ENCODE data around the gene HSP90AB1. TPM values are rescaled to one million over a fixed set of nuclear protein-coding genes. Genes with fewer than 3 reads are reported as not detected.

Gene HSP90AB1
- total RNA-seq, 1 donor from 2014 or later, result 463 TPM

DNA sequence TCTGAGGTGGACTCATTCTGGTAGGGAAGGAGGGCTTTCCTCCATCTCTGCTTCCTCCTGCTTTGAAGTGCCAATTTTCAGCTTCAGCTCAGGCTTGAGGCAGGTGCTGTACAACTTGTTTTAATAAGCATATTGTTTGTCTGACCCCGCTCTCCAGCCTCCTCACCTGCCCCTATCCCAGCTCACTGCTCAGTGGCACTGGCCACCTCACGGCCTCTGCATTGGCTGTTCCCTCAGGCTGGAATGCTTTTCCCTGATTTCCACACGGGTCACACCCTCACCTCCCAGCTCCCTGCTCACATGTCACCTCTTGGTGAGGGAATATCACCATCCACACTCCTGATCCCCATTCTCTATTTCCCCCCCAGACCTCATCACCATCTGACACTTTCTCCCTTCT lies 52.0 kb downstream of the HSP90AB1 start:
- Histone ChIP-seq H3K9me3 (no peaks in the 10 kb centered on the region), H3K36me3 (peaks cover 0 to 37% of the 10 kb centered on the region in 2 donors), H3K27ac (no peak overlapping the region), H3K4me1 (peaks cover 17% of the 10 kb centered on the region), H3K27me3 (no peaks in the 10 kb centered on the region), H3K4me3 (no peak overlapping the region)
- TF ChIP-seq POLR2AphosphoS5 (IDR thresholded peaks at IDR 0.05; ENCODE audit: insufficient read depth in 1 of 2, low read depth in 1 of 2) (no peak), POLR2A (IDR thresholded peaks at IDR 0.05) (no peak), CTCF (IDR thresholded peaks at IDR 0.05) (no peak)
- intact Hi-C loops (cut with DNase I), result no loop called here
- no peak for DNase-seq (ENCODE audit: extremely low spot score in 2 of 2)

- Histone ChIP-seq H3K4me3 (no peak overlapping the region), H3K9me3 (no peaks in the 10 kb centered on the region), H3K36me3 (peaks cover 0 to 52% of the 10 kb centered on the region in 2 donors), H3K4me1 (peaks cover 17% of the 10 kb centered on the region), H3K27me3 (no peaks in the 10 kb centered on the region), H3K27ac (no peak overlapping the region)
- no peak for DNase-seq (ENCODE audit: extremely low spot score in 2 of 2)
- TF ChIP-seq CTCF (IDR thresholded peaks at IDR 0.05), result no peak
- no peak for TF ChIP-seq POLR2A (IDR thresholded peaks at IDR 0.05)
- no peak for TF ChIP-seq POLR2AphosphoS5 (IDR thresholded peaks at IDR 0.05; ENCODE audit: insufficient read depth in 1 of 2, low read depth in 1 of 2)
- intact Hi-C loops (cut with DNase I), result no loop called here
Measured at GRCh38 chr6:44300292-44300823, 53.5 kb downstream of the HSP90AB1 start.

DNA sequence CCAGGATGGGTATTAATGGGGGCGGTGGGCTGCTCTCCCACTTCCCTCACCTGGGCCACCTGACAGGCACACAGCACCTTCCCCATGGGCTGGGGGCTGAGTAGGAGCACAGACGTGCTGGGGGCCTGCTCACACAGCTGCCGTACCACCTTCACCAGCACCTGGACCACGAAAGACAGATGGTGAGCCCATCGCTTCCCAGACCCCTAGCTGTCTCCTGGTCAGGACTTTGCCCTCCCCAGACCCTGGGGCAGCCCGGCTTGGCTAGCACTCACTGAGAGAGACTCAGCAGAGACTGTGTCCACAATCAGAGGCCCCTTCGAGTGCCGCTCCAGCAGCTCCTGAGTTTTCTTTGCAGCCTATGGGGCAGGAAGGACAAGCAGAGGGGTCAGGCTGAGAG lies 54.2 kb downstream of the HSP90AB1 start:
- peaks cover 0 to 58% of the 10 kb centered on the region in 2 donors for H3K36me3 ChIP-seq
- peaks cover 17% of the 10 kb centered on the region for H3K4me1 ChIP-seq
- H3K4me3 ChIP-seq, result no peak overlapping the region
- no peak overlapping the region for H3K27ac ChIP-seq
- no peak for TF ChIP-seq POLR2A (IDR thresholded peaks at IDR 0.05)
- intact Hi-C loops (cut with DNase I), result no loop called here
- no peaks in the 10 kb centered on the region for H3K27me3 ChIP-seq
- H3K9me3 ChIP-seq, result no peaks in the 10 kb centered on the region
- no peak for DNase-seq (ENCODE audit: extremely low spot score in 2 of 2)

DNA sequence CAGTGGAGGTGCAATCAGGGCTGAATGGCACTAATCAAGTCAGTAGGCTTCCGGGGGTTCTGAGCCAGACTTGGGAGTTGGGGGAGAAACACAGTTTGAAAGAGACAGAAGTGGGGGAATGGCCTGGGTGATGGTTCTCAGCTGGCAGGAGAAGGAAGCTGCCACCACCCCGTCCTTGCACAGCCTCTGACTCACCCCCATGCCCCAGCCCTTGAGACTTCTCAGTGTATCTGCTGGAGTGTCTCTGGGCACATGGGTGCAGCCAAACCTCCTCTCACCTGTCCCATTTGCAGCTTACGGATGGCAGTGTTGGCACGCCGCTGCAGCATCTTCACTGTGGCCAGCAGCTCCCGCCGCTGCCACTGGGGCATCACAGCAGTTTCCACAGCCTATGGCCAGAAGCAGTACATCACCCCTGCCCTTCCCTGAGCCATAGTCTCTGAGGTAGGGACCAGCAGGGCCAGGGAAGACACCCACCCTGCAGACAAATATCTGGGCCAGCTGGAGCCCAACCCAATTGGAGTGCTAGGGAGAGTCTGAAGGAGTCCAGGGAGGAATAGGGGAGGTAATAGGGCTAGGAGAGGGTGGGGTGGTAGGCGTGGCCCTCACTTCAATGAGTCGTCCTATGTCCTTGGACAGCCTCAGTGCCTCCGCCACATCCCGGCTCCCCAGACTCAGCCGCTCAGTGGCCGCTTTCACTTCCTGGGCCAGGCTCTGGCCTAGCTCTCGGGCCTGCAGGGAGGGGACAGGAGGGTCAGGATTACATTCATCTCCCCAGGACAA lies 55.1 kb downstream of the HSP90AB1 start:
- no peaks in the 10 kb centered on the region for H3K27me3 ChIP-seq
- H3K36me3 ChIP-seq, result peaks cover 0 to 67% of the 10 kb centered on the region in 2 donors
- TF ChIP-seq CTCF (IDR thresholded peaks at IDR 0.05) (no peak), POLR2A (IDR thresholded peaks at IDR 0.05) (no peak), POLR2AphosphoS5 (IDR thresholded peaks at IDR 0.05; ENCODE audit: insufficient read depth in 1 of 2, low read depth in 1 of 2) (no peak)
- no peak overlapping the region for H3K4me3 ChIP-seq
- H3K4me1 ChIP-seq, result peaks cover 15% of the 10 kb centered on the region
- no peak overlapping the region for H3K27ac ChIP-seq
- intact Hi-C loops (cut with DNase I), result no loop called here
- H3K9me3 ChIP-seq, result no peaks in the 10 kb centered on the region
- DNase-seq (ENCODE audit: extremely low spot score in 2 of 2), result no peak

GRCh38 chr6:44302856-44303255 lies 56.0 kb downstream of the HSP90AB1 start:
- intact Hi-C loops (cut with DNase I), result no loop called here
- H3K27ac ChIP-seq, result no peak overlapping the region
- no peak for DNase-seq (ENCODE audit: extremely low spot score in 2 of 2)
- H3K27me3 ChIP-seq, result no peaks in the 10 kb centered on the region
- peaks cover 6% of the 10 kb centered on the region for H3K4me1 ChIP-seq
- H3K36me3 ChIP-seq, result peaks cover 0 to 76% of the 10 kb centered on the region in 2 donors
- TF ChIP-seq POLR2AphosphoS5 (IDR thresholded peaks at IDR 0.05; ENCODE audit: insufficient read depth in 1 of 2, low read depth in 1 of 2), result no peak
- TF ChIP-seq CTCF (IDR thresholded peaks at IDR 0.05), result no peak
- TF ChIP-seq POLR2A (IDR thresholded peaks at IDR 0.05), result no peak
- no peak overlapping the region for H3K4me3 ChIP-seq
- no peaks in the 10 kb centered on the region for H3K9me3 ChIP-seq

MicroRNAs within 50 kb of the gene (microRNA counts, 767-probe panel; counts per million panel counts)
- microRNA hsa-miR-4647, result 238 to 261 counts per million in 2 donors

Small RNAs within 50 kb of the gene (small RNA-seq; reads per million reads assigned to genes)
- not detected for gene RN7SL811P

Other genes starting within 250 kb of the HSP90AB1 start
- 36.1 TPM for gene MRPL14, start 119.6 kb upstream of the HSP90AB1 start, total RNA-seq
- gene TMEM63B, start 119.5 kb upstream of the HSP90AB1 start, total RNA-seq, result 32.4 TPM
- gene CAPN11, start 88.3 kb upstream of the HSP90AB1 start, total RNA-seq, result 2.0 TPM
- not detected for gene MYMX, start 30.2 kb upstream of the HSP90AB1 start, total RNA-seq
- gene SLC29A1, start 23.5 kb upstream of the HSP90AB1 start, total RNA-seq, result 51.1 TPM
- gene SLC35B2, start 10.4 kb downstream of the HSP90AB1 start, total RNA-seq, result 19.6 TPM
- 17.2 TPM for gene NFKBIE, start 18.4 kb downstream of the HSP90AB1 start, total RNA-seq
- gene TMEM151B, start 23.3 kb downstream of the HSP90AB1 start, total RNA-seq, result 0.49 TPM
- gene AARS2, start 66.2 kb downstream of the HSP90AB1 start, total RNA-seq, result 13.3 TPM
- gene SPATS1, start 95.5 kb downstream of the HSP90AB1 start, total RNA-seq, result not detected
- 16.5 TPM for gene CDC5L, start 140.6 kb downstream of the HSP90AB1 start, total RNA-seq